GM19238 (cell line): Measurements from ENCODE around the gene LIPC.
A peak's percentile ranks its signal among the peaks of the same experiment; 100 is the strongest.

Experiments
- DNase-seq: peaks from one replicate; pipeline ENCODE4 v3.0.0; 2011; ENCODE audit warnings: low spot score; ENCODE audit not compliant: insufficient read length

Gene LIPC

DNA sequence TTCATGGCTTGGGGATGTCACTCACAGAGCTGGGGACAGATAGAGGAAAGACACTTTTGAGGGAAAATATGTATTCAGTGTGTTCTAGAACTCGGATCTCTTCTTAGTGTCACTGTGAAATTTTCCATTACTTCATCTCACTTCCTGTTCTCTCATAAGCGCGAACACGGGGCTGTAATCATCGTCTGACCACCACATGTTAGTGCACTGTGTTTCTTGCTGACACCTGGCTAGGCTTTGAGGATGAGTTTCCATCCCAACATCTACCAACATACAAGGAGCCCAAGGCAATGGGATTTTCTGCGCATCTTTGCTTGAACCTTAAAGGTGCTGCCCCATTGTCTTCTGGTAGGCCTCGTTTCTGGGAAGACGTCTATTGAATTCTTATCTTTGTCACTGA is 84.0 kb downstream of the LIPC start:
- DNase-seq = no peak

DNA sequence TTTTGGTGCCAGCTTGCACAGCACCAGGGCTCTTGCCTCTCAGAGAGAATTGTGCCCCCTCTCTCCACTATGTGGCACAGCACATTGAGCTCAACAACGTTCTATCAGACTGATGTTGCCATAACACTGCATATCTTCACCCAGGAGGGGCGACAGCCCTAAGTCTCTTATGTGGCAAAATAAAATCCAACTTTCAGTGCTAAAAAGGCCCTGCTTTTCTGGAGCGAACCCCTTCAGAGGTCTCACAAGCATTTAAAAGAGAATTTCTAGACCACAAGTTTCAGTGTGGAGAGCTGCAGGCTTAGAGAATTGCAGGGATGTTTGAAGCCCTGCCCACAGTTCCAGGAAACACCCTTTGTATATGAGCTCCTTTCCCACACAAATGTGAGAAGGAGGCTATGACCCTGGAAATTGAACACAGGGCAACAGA is 85.5 kb downstream of the LIPC start:
- DNase-seq = no peak

DNA sequence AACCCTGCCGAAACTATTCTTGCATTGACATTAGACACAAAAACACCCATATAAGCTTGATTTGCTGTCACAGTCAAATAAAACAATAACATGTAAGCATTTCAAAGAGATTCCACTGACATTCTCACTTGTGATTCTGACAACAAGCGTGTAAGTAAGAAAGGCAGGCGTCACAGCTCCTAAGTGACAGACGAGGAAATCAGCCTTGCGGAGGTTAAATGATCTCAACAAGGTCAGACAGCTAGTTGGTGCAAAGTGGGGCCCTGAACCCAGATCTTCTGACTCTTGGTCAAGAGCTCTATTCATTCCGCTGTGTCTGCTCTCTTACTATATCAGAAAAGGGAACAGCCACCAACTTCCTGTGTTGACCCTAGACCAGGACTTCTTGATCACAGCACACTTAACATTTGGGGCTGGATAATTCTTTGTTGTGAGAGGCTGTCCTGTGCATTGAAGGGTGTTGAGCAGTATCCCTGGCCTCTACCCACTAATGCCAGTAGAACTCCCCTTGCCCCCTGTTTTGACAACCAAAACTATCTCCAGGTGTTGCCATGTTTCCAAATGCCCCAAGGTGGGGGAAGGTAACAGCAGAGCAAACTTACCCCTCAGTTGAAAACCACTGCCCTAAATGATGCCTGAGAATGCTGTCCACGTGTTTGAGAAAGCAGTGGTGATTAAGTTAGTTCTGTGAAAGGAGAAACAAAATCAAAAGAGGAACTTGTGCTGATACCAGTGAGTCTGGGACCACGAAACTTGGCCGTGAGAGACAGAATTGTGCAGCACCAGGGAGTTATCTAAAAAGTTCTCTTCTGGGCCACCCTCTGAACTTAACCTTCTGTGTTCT is 86.1 kb downstream of the LIPC start:
- peak; percentile 28 for DNase-seq

DNA sequence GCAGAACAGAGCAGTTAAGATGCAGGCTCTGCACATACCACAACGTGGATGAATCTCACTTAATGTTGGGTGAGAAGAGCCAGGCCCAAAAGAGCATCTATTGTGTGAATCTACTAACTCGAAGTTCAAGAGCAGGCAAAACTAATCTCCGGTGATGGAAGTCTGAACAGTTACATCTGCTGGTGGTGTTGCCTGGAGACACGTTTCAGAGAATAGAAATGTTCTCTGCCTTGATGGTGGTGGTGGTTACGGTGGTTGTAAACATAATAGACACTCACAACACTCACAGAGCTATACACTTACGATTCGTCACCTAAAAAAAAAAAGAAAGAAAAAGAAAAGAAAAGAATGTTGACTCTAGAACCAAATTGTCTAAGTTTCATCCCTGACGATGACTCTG is 86.8 kb downstream of the LIPC start:
- no peak for DNase-seq

DNA sequence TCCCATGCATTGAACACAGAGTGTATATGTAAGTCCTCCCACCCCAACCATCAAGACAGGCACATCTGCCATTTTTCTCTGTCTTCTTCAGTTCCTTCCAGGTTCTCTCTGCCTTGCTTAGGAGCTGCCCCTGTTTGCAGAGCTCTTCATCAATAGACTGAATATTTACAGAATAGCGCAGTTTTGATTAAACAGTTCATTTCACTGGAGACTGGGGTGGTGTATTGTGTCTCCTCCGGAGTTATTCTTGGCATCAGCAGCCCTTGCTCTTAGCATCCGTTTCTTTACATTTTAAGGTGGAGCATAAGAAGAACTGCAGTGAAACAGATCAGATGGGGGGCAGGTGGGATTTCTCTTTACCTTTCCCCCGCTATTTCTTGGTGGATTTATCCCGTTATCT is 87.7 kb downstream of the LIPC start:
- DNase-seq = no peak

DNA sequence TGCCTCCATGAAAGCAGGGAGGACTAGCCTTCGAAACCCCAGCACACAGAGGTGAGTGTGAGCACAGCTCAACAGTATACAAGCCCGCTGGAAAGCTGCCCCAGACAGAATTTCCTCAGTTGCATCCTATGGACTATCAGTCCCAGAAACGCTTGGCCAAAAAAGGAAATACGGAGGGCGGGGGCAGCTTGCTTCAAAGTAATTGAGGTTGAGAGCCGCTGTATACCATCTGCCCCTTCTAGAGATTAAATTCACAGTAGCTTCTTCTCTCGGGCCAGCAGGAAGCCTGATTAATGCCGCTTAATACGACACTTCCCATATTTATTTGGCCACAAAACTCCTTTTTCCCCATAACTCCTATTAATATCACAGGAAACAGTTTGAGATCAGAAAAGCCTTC is 88.7 kb downstream of the LIPC start:
- DNase-seq = no peak

DNA sequence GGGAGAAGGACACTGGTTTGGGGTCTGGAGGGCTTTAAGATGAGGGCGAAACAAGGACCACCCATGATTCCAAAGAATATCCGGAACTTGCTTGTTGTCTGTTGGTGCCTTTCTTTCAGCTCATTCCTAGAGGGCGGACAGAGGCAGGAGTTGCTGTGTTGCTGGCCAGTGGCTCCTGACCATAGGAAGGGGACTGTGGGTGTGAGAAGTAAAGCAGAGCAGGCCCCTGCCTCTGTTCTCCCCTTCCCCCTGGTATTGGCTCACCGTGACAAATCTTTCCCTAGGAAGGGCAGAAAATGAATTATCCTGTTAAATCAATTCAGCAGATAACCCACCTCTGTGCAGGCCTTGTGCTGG is 89.1 kb downstream of the LIPC start:
- no peak for DNase-seq

DNA sequence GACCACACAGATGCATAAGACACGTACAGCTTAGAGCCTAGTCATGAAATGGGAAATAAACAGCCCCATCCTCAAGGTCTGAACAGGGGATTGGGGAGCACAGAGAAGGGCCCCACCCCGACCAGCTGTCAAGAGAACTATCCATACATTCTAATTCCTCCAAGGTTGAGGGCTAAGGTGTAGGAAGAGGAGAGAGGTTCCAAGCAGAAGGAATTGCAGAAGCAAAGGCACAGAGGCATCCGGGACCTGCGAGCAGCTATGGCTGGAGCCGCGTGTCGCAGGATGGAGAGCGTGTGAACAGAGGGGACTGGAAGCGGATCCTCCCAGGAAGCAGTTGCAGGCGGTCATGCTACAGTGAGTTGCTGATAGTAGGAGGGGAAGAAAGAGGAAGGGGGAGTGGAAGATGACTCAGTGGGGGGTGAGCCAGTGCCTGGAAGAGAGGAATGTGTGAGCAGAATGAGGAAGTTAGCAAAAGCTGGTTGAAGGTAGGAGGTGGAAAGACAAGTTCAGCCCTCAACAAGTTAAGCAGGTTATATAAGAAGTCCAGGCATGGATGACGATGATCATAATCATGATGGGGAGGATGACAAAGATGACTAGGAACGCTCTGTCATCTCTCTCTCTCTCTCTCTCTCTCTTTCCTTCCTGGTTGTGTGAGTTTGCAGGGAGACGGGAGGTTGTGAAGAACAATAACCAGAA is 89.7 kb downstream of the LIPC start:
- no peak for DNase-seq

DNA sequence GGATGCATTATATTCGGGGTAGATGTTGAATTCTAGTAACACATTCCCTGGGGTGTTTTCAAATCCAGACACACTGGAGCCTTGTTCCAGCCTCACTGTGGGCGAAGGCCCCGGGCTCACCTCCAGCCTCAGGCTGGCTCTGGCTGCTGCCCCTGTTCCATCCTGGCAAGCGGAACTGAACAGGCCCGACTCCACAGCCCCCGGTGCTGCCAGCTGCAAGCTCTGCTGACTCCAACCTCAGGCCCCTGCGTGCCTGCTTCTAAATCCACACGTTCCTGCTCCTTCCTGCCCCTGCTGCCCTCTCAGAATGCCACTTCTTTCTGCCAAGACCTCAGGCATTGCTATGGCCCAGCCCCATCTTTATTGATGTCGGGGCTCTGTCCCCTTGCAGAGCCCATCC is 90.6 kb downstream of the LIPC start:
- no peak for DNase-seq

DNA sequence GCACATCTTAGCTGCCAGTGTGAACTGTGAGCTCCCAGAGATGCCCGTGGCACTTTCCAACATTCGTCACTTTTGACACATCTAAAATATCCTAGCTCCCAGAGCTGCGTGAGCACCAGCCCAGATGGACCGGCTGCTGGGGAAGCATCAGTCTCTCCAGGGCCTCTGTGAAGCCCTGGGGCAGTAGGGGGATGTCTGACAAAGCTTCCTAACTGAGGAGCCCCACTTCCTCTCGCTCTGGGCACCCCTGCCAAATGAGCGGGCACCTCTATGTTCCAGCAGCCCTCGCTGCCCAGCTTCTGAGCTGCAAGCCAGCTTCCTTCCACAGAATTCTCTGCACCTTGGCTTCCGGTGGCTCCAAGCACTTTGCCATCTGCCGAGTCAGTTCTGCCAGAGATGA is 91.1 kb downstream of the LIPC start:
- no peak for DNase-seq

DNA sequence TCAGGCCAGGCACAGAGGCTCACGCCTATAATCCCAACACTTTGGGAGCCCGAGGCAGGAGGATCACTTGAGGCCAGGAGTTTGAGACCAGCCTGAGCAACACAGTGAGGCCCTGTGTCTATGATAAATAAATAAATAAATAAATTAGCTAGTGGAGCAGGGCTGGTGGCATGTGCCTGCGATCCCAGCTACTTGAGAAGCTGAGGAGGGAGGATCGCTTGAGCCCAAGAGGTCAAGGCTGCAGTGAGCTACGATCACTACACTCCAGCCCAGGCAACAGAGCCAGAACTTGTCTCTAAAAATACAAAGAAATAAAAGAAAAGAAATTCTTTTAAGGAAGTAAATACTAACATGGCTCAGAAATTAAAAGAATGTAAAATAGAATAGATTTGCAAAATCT is 91.8 kb downstream of the LIPC start:
- DNase-seq = no peak

DNA sequence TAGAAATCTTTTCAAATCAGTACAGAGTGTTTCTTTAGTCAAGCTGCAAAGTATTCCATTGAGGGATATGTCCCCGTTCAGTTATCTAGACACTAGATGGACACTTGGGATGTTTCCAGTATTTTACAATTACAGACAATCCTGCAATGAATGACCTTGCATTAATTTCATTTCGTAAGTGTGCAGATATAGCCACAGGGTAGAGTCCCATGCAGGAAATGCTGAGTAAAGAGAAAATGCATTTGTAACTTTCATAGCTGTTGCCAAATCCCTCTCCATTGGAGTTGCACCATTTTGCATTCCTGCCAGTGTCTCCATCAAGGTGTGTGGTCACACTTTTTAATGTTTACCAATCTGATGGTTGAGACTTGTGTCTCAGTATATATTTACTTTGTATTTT is 92.5 kb downstream of the LIPC start:
- no peak for DNase-seq

DNA sequence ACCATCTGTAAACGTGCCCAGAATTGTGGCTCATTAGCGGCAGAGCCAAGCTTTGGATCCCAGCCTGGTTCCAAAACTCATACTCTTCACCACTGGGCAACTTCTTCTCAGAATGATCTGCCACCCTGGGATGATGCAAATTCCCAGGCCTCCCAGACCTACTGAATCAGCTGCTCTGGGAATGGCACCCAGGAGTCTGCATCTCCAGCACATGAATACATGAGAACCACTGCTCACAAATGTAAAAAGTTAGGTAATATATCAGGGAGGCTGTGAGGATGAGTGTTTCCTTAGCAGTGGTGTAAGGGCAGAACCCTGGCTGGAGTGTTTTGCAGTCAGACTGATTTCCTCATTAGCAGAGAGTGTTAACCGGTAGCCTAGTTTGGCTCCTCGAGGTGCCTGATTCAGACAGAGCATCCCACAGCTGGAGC is 94.2 kb downstream of the LIPC start:
- no peak for DNase-seq

DNA sequence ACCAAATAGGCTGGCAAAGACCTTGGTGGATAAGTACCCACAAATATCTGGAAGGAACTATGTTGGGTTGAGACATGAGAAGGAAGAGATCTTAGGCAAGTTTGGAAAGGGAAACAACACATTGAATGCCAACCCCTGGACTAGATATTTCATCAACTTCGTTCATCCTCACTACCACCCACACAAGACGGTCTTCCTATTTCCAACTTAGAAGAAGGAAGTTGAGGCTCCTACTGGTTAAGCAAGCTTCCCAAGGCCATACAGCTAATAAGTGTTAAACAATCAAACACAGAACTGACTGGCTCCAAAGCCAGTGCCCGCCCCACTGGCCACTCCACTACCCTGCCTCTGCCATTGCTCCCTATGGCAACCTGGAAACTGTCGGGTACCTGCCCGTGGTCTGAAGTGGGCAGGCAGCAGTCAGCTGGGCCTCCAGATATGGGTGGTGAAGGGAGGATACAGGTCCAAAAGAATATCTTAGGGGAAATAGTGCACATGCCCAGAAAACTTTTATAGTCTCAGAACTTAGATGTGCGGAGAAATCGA is 94.9 kb downstream of the LIPC start:
- DNase-seq = no peak

DNA sequence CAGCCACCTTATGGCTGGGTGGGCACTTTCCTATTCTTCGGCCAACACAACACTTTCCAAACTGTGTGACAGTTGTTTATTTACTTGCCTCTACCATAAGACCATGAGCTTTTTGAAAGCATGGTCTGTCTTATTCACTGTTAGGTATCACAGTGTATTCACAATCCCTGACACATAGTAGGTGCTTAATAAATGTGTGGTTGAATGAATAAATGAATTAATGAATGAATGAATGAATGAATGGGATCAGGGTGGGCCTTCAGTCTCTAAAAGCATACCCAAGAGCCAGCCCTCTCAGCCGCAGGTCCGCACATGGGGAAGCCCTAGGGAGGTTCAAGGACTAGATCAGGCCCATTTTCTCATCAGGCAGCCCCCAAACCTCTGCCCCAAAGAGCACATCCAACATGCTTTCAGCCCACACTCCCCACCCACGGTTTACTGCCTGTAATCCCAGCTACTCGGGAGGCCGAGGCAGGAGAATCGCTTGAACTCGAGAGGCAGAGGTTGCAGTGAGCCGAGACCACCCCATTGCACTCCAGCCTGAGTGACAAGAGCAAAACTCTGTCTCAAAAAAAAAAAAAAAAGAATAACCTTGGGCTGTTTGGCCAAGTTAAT is 95.9 kb downstream of the LIPC start:
- DNase-seq = no peak

DNA sequence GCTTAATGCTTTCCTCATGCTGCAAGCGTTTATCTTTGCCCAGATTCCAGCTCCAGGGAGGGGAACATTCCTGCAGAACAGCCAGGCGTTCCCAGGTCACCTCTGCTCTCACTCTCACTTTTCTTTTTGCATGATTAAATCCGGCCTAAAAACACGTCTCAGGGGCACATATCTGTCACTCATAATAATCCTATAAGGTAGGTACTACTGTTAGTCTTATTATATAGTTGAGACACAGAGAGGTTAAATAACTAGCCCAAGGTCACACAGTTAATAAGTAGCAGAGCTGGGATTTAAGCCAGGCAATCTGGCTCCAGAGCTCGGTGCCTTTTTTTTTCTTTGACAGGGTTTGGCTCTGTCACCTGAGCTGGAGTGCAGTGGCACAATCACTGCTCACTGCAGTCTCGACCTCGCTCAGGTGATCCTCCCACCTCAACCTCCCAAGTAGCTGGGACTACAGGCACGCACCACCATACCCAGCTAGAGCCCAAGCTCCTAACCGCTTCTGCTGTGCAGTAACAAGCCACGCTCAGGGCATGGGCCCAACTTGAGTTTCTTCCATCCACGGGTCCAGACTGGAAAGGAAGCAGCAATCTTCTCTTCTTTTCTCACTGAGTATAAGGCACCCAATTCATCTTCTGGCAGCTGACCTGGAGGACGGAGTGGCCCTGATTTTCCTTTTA is 96.5 kb downstream of the LIPC start:
- DNase-seq = no peak

DNA sequence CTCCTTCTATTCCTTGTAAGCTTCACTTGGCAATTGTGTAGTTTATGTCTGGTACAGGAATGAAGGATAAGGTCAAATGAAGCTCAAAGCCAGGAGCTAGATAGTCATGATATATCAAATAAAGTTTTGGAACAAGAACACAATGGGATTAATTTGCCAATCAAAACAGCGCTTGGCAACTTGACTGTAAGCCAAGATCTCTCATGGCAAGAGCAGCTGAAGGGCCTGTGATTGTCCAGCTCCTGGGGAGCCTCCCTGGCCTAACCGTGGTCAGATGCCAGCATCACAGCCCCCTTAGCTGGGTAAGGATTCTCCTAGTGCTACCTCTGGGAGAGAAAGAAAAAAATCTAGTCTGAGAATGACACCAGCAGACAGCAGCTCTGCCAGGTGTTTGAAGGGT is 97.2 kb downstream of the LIPC start:
- DNase-seq = no peak

DNA sequence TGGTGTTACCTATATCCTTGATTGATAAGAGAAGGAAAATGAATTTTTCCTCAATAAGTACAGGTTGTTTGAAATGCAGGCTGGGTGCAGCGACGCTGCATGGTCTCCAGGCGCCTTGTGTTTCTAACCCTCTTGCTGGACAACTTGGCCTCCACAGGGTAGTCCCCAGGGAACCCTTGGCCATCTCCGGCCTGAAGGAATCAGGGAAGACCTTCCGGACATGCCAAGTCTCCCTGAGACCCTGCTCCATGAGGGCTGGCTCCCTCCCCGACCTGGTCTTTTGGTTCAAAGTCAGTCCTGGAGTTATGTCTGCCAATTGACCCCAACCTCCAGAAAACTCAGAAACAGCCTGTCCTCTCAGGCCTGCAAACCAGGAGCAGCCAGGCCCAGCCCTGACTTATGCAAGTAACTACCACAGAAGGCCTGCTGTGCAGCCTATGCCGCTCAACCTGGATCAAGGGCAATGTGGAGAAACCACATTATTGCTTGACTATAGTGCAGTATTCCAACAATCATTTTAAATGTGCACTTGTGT is 98.3 kb downstream of the LIPC start:
- DNase-seq = no peak

DNA sequence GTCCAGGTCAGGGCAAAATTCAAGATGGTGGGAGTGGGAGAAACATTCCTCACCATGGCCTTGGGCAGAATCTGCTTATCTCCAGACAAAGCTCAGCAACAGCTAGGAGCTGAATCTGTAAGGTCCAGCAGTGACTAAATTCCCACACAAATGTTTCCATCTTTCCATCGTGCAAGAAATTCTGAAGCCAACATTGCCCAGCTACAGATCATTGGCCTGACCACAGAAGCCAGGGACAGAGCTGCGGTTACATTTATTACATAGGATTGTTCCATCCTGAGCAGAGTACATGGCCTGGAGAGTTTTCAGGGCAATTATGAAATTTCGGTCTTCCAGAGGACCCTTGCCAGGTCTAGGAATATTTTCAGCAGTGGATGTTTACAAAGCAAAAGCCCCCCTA is 100.3 kb downstream of the LIPC start:
- no peak for DNase-seq

DNA sequence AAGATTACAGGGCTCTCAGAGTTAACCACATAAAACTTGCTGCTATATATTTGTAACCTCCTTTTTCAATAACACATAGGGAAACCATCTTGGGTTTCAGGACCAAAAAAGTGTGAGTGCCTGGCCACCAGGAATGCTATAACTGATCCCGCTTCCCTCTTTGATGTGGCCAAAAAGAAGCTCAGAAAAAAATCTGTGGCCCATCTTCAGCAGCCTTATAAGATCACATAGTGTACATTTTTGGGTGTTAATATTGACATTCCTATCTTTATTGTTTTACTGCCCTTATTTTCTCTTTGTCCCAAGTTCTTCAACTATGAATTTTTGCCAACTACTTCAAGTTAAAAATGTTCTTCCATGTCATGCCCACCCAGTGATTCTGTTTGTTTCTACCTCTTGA is 102.8 kb downstream of the LIPC start:
- DNase-seq = no peak

DNA sequence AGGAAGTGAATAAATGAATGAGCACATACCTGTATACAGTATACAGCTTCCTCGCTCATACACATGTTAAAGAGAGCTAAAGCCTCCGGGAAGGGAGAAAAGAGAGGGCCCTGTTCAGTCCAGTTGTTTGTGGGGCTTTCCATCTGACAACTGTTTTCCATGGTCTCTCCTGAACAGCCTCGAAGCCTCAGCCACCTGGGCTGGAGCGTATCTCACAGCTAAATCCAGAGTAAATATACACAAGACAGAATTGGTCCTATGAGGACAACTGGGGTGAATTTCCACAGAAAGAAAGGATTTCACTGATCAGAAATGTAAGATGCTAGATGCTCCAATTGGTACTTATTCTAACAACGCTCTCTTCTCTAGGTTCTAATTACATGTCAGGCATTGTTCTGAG is 103.5 kb downstream of the LIPC start:
- no peak for DNase-seq

DNA sequence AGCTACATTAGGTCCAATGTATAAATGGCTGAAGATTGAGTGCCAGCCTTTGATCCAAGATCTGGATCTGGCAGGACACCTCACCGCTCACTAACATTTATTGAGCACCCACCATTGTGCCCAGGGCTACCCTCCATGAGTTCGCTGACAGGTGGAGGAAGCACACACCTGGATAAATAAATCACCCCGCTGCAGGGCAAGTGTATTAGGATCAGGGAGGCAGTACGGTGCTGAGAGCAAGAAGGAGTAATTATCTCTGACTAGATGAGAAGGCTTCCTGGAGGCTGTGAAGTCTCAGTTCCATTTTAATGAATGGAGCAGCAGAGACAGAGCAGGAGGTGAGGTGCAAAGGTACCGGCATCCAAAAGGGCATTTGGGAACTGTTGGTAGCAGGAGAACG is 104.1 kb downstream of the LIPC start:
- no peak for DNase-seq
